H1 (cell line): ENCODE data around the gene ZNF598. TPM values are rescaled to one million over a fixed set of nuclear protein-coding genes. Genes with fewer than 3 reads are reported as not detected.

Experiments
- POLR2AphosphoS5 ChIP-seq: IDR thresholded peaks from 2 replicates; pipeline ENCODE4 v1.6.1; 2011; ENCODE audit warnings: low read depth, low read length
- polyA plus RNA-seq, 7 experiments: library from polyadenylated mRNA; depleted of rRNA in 3 of 7; stranded (reverse) in 5 of 7; unstranded in 2 of 7; fragments of >200 nt in 5 of 7; fragments of 200-250 nt in 2 of 7; gene quantifications; 1 replicate in 5 of 7; 2 replicates in 1 of 7; 4 replicates in 1 of 7; pipeline versions ENCODE4 v1.2.1 to v1.2.3, GENCODE V29; 2011 to 2013; ENCODE audit warnings: missing spikeins in 2 of 7, mixed read lengths in 2 of 7
- total RNA-seq: library from RNA; stranded (reverse); fragmentation: NEBNext Ultra II Directional; extraction: Animal tissue kit (Norgen Biotek cat#: 25700); gene quantifications from 2 replicates; pipeline ENCODE4 v1.2.1, GENCODE V29; 2021
- TF ChIP-seq, protein P1 (sequence below): IDR thresholded peaks from 2 replicates; pipeline ENCODE4 v1.6.1; 2012; ENCODE audit warnings: low read length, inconsistent platforms

Gene ZNF598
- total and polyA plus RNA-seq, 2 of the 8 experiments (the other 6 are each of a cell fraction or from before 2014, with no cell fraction given) = 29.3 to 47.6 TPM

DNA sequence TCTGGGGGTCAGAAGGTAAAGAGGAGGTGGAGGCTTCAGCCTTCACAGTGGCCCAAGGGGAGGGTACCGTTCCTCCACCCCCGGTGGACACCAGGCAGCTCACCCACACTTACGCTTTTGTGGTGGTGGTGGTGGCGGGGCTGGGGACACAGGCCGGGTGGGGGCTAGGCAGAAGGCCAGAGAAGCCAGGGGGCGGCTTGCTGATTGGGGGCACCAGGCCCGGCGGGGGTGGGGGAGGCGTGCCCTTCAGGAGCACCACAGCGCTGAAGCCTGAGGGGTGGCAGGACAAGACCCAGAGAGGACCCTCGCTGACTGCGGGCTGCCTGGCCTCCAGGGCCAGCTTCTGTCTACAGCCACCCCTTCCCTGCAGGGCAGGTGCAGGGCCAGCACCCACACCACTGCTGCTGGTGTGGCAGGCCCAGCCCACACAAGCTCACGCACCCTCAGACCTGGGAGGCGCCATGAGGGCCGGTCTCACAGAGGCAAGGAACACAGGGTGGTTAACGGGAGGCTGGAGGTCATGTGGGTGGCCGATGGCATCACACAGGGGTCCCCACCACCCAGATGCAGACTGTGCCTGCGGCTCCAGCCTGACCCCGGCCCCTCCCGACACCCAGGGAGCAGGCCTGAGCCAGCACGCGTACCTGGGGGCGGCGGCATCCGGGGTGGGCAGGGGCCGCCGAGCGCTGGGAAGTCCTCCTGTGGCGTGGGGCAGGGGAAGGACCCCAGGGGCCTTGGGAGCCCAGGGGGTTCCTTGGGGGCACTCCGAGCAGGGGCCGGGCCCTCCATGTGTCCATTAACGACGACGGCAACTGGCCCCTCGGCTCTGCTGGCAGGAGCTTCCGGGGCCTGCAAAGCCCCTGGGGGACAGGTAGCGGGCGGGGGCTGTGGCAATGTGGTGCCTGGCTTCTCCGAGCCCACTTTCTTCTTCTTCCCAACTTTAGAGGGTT, 10.5 kb downstream of the ZNF598 start (continued):
- TF ChIP-seq, protein P1, sequence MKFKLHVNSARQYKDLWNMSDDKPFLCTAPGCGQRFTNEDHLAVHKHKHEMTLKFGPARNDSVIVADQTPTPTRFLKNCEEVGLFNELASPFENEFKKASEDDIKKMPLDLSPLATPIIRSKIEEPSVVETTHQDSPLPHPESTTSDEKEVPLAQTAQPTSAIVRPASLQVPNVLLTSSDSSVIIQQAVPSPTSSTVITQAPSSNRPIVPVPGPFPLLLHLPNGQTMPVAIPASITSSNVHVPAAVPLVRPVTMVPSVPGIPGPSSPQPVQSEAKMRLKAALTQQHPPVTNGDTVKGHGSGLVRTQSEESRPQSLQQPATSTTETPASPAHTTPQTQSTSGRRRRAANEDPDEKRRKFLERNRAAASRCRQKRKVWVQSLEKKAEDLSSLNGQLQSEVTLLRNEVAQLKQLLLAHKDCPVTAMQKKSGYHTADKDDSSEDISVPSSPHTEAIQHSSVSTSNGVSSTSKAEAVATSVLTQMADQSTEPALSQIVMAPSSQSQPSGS = no peak
- TF ChIP-seq POLR2AphosphoS5 = no peak
